Caki2 (cell line): ENCODE results near the gene DGUOK. TPM values are rescaled to one million over a fixed set of nuclear protein-coding genes. Genes with fewer than 3 reads are reported as not detected.

ENCODE experiments used
- DNase-seq: peaks from one replicate; pipeline ENCODE4 v3.0.0-alpha.2; 2015; ENCODE audit warnings: low read depth
- in situ Hi-C: cut with HindIII; loops from 2 replicates; pipeline ENCODE4 v1.10.0; 2016; ENCODE audit warnings: low sequenced_read_pairs, low pct_unique_long_range_greater_than_20kb, mixed read lengths
- total RNA-seq: library from RNA; depleted of rRNA; stranded (reverse); fragments of >200 nt; shearing (Covaris generic); gene quantifications from 2 replicates; pipeline ENCODE4 v1.2.3, GENCODE V29; 2014; ENCODE audit warnings: low replicate concordance

The DGUOK gene
- total RNA-seq, 1 experiment from 2014 or later: 54.4 TPM

DNA sequence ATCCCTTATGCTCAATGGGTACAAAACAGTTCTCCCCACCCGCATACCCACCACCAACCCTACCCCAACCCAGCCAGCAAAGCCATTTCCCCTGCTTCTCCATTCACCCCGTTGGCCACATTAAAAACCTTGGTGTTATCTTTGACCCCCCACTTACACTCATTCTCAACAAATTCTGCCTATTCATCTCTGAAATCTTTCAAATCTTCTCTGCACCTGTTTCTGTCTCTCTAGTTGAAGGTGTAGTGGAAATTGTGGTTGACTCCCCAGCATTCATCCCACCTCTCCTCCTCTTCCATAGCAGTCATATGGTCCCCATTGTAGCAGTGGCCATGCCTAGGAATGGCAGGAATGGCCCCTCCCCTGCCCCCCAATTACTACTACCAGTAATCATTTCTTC is 37.5 kb downstream of the DGUOK start:
- in situ Hi-C loops: no loop called here
- no peak for DNase-seq

GRCh38 chr2:73965053-73965452 is 38.4 kb downstream of the DGUOK start:
- no peak for DNase-seq
- in situ Hi-C loops: no loop called here

DNA sequence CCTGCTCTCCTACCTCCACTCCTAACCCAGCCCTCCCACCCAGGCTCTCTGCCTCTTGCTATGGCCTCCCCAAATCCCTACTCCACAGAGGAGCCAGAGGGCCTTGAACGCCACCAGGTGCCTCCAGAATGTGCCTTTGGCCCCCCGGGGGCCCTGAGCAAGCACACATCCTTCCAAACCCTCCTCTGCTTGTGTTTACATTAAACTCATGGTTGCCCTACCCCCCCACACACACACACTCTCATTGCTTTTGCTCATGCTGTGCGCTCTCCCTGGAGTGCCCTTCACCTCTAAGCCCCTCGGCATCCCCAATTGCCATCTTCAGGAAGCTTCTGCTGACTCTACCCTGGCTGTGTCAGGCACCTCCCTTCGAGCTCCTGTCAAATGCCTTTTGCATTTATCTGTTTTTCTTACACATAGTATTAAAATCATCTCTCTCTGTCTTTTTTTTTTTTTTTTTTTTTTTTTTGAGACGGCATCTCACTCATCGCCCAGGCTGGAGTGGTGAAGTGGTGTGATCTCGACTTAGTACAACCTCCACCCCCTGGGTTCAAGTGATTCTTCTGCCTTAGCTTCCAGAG is 41.8 kb downstream of the DGUOK start:
- no peak for DNase-seq
- in situ Hi-C loops: no loop called here

DNA sequence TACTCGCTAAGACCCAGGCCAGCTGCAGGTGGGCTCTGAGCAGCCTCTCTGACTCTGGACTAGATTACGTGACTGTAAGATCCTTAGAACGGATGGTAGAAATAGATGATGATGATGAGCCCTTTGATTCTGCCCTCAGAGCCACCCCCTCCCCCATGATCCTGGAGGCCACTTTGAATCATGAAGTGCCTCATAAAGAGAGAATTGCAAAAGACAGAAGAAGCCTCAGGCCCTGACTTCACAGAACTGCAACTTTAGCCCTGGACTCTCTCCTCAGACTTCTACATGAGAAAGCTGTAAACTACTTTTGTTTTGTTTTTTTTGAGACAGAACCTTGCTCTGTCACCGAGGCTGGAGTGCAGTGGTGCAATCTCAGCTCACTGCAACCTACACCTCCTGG is 42.7 kb downstream of the DGUOK start:
- in situ Hi-C loops: no loop called here
- no peak for DNase-seq

GRCh38 chr2:73970141-73970803 is 43.6 kb downstream of the DGUOK start:
- DNase-seq: no peak
- in situ Hi-C loops: no loop called here

- in situ Hi-C loops: no loop called here
- DNase-seq: no peak
These were observed 44.3 kb downstream of the DGUOK start for GRCh38 chr2:73970850-73971471.

DNA sequence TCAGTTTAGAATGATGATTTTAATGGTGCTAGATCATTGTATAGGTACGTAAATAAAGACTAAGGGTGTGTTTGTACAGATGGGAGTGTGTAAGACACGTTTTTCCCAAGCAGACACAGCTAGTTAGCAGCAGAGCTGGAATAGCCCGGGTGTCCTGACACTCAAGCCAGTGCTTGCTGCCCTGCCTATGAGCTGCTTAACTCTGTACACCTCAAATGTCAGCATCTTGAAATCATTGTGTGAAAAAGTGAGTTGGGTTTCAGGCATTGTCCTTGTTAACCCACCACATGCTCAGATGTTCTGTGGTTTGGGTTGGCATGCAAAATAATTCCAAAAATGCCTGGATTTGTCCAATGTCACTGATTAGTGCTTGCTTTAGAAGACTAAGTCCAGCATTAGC is 45.0 kb downstream of the DGUOK start:
- no peak for DNase-seq
- in situ Hi-C loops: no loop called here

DNA sequence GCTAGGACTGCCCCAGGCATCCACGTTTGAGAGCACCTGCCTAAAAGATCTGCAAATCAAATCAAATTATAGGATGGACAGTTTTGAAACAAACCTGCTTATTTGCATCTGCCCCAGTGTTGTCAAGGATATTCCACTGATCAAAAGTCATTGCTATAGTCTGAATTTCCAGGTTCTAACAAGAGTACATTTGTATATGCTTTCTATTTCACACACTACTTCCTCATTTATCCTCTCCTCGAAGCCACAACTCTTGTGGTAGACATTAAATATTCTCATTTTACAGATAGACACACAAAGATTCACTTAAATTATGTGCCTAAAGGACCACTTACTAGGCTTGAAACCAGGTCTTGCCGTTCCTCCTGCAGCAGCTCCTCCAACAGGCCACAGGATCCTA is 46.2 kb downstream of the DGUOK start:
- no peak for DNase-seq
- in situ Hi-C loops: no loop called here

GRCh38 chr2:73975731-73976130 is 49.1 kb downstream of the DGUOK start:
- no peak for DNase-seq
- in situ Hi-C loops: no loop called here

GRCh38 chr2:73976803-73977202 is 50.1 kb downstream of the DGUOK start:
- DNase-seq: no peak
- in situ Hi-C loops: no loop called here

GRCh38 chr2:73977466-73977865 is 50.8 kb downstream of the DGUOK start:
- in situ Hi-C loops: no loop called here
- no peak for DNase-seq

GRCh38 chr2:73979021-73979420 is 52.3 kb downstream of the DGUOK start:
- in situ Hi-C loops: no loop called here
- no peak for DNase-seq

DNA sequence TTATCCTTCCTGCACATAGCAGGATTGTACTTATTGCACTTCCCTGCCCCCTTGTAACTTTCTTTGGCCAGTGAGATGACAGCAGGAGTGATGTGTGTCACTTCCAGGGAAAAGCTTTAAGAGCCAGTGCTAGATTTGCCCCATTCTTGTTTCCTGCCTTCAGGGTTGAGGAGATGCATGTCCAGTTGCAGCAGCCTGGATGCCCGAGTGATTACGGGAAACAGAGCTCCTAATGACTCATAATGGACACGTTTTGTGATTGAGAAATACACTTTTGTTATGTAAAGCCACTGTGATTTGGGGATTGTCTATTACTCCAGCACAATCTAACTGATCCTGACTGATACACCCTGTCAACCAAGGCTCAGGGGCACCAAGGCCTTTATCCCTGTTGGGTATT is 53.0 kb downstream of the DGUOK start:
- DNase-seq: peak; percentile 53
- in situ Hi-C loops: no loop called here

DNA sequence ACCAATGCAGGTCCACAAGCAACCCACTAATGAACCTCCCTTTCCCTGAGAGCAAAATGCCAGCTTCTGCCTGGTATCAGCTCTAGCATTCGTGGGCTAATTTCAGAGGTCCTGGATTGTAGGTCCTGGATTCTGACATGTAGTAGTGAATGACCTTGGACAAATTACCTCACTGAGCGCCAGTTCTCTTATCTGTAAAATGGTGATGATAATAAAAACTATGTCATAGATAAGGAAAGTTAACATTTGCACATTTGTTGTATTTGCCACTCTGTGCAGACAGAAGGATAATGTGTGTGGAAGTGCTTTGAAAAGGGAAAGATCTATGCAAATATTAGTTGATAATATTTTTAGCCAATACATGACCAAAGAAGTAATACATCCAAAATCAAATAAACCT is 53.9 kb downstream of the DGUOK start:
- no peak for DNase-seq
- in situ Hi-C loops: no loop called here

- in situ Hi-C loops: no loop called here
- no peak for DNase-seq
These were observed 54.7 kb downstream of the DGUOK start for GRCh38 chr2:73981081-73982001.

- in situ Hi-C loops: no loop called here
- no peak for DNase-seq
These were observed 55.5 kb downstream of the DGUOK start for GRCh38 chr2:73982140-73982617.

- in situ Hi-C loops: no loop called here
These were observed 56.9 kb downstream of the DGUOK start for GRCh38 chr2:73983322-73984202.

More at GRCh38 chr2:73983322-73984202, 56.9 kb downstream of the DGUOK start:
- DNase-seq: no peak
